Upper lobe of right lung (tissue), 1 donor: ENCODE measurements around the gene ZNF771. TPM values are rescaled to one million over a fixed set of nuclear protein-coding genes. Genes with fewer than 3 reads are reported as not detected.
A peak's percentile ranks its signal among the peaks of the same experiment; 100 is the strongest.

Source experiments
- ATAC-seq: fragments of 200-7000 bp; cut with Tn5 transposase; one replicate; pipeline ENCODE4 v1.9.1; 2020; ENCODE audit warnings: mild to moderate bottlenecking, moderate library complexity
- DNase-seq: peaks from one replicate; pipeline ENCODE4 v3.0.0-alpha.2; 2020
- H3K27ac ChIP-seq: fragments of 200-600 bp; one replicate; pipeline ENCODE4 v1.8.0; 2022
- H3K27me3 ChIP-seq: fragments of 200-600 bp; one replicate; pipeline ENCODE4 v1.8.0; 2022; ENCODE audit warnings: mild to moderate bottlenecking
- H3K36me3 ChIP-seq: fragments of 200-600 bp; one replicate; pipeline ENCODE4 v1.8.0; 2022
- H3K4me1 ChIP-seq: fragments of 200-600 bp; one replicate; pipeline ENCODE4 v1.8.0; 2022
- H3K4me3 ChIP-seq: fragments of 200-600 bp; one replicate; pipeline ENCODE4 v1.8.0; 2022; ENCODE audit warnings: mild to moderate bottlenecking
- H3K9me3 ChIP-seq: fragments of 200-600 bp; one replicate; pipeline ENCODE4 v1.8.0; 2022
- intact Hi-C: fragments of 100-400 bp; cut with DNase I; formaldehyde crosslinking; loops from one replicate; pipeline ENCODE4 v1.11.0; 2022
- total RNA-seq: library from RNA; stranded (reverse); fragmentation: NEBNext Ultra II Directional; extraction: Animal tissue kit (Norgen Biotek cat#: 25700); gene quantifications from one replicate; pipeline ENCODE4 v1.2.1, GENCODE V29; 2021
- TF ChIP-seq, protein P1 (sequence below): fragments of 200-600 bp; IDR thresholded peaks from one replicate; pipeline ENCODE4 v1.8.0; 2022; ENCODE audit warnings: antibody characterized with exemption
- donor health status: DM: no; HTN: yes; CAD: no; lungs with severe emphysema.

The ZNF771 gene
- total RNA-seq, 1 donor from 2014 or later: 4.5 TPM

DNA sequence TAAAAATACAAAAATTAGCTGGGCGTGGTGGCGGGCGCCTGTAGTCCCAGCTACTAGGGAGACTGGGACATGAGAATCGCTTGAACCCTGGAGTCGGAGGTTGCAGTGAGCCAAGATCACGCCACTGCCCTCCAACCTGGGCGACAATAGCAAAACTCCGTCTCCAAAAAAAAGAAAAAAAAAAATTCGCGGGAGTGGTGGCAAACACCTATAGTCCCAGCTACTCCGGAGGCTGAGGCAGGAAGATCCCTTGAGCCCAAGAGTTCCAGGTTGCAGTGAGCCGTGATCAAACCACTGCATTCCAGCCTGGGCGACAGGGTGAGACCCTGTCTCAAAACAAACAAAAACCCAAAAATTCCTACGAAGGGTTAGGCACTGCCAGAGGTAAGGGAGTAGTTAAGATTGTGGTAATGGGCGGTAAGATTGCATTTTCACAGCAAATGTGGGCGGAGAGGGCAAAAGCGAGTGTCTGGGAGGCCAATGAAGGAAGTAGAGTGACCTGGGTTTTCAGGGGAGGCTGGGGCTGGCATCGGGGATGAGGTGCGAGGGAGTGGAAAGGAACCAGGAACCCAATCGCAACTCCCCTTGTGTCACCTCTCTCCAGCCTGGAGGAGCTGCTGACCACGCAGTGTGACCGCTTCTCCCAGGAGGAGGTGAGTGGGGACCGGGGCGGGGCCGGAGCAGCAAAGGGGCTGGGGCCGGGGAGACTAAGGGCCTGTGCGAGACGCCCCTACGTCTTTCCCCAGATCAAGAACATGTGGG is 30.2 kb upstream of the ZNF771 start:
- intact Hi-C loops: no loop called here

DNA sequence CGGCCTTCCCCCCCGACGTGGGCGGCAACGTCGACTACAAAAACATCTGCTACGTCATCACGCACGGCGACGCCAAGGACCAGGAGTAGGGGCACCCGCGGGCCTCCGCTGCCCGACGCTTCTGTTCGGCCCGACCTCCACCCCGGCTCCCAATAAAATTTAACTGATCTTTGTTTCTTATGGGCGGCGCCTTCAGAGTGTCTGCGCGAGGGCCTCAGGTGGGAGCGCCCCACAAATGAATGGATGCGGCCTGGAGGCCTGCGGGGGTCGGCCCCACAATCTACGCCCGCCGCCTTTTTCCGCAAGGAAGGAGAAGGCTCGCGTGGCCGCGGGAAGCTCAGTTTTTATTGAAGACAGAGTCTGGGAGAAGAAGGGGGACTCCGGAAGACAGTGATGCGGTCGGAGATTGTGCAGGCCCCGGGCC is 29.6 kb upstream of the ZNF771 start:
- intact Hi-C loops: no loop called here
- H3K27me3 ChIP-seq: no peaks in the 10 kb centered on the region
- DNase-seq: peak; percentile 98
- peak; percentile 78 for ATAC-seq
- peaks cover 16% of the 10 kb centered on the region for H3K4me1 ChIP-seq
- TF ChIP-seq, protein P1, sequence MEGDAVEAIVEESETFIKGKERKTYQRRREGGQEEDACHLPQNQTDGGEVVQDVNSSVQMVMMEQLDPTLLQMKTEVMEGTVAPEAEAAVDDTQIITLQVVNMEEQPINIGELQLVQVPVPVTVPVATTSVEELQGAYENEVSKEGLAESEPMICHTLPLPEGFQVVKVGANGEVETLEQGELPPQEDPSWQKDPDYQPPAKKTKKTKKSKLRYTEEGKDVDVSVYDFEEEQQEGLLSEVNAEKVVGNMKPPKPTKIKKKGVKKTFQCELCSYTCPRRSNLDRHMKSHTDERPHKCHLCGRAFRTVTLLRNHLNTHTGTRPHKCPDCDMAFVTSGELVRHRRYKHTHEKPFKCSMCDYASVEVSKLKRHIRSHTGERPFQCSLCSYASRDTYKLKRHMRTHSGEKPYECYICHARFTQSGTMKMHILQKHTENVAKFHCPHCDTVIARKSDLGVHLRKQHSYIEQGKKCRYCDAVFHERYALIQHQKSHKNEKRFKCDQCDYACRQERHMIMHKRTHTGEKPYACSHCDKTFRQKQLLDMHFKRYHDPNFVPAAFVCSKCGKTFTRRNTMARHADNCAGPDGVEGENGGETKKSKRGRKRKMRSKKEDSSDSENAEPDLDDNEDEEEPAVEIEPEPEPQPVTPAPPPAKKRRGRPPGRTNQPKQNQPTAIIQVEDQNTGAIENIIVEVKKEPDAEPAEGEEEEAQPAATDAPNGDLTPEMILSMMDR: no peak
- no peaks in the 10 kb centered on the region for H3K36me3 ChIP-seq
- H3K9me3 ChIP-seq: no peaks in the 10 kb centered on the region
- peak overlapping the region; percentile 100 for H3K27ac ChIP-seq
- H3K4me3 ChIP-seq: peak overlapping the region; percentile 66

More for the DNA sequence above, 30.2 kb upstream of the ZNF771 start:
- ATAC-seq: no peak
- no peaks in the 10 kb centered on the region for H3K36me3 ChIP-seq
- TF ChIP-seq, protein P1: no peak
- H3K4me3 ChIP-seq: peak overlapping the region; percentile 66
- no peaks in the 10 kb centered on the region for H3K9me3 ChIP-seq
- H3K27ac ChIP-seq: peak overlapping the region; percentile 100
- H3K4me1 ChIP-seq: peaks cover 16% of the 10 kb centered on the region
- DNase-seq: no peak
- H3K27me3 ChIP-seq: no peaks in the 10 kb centered on the region

DNA sequence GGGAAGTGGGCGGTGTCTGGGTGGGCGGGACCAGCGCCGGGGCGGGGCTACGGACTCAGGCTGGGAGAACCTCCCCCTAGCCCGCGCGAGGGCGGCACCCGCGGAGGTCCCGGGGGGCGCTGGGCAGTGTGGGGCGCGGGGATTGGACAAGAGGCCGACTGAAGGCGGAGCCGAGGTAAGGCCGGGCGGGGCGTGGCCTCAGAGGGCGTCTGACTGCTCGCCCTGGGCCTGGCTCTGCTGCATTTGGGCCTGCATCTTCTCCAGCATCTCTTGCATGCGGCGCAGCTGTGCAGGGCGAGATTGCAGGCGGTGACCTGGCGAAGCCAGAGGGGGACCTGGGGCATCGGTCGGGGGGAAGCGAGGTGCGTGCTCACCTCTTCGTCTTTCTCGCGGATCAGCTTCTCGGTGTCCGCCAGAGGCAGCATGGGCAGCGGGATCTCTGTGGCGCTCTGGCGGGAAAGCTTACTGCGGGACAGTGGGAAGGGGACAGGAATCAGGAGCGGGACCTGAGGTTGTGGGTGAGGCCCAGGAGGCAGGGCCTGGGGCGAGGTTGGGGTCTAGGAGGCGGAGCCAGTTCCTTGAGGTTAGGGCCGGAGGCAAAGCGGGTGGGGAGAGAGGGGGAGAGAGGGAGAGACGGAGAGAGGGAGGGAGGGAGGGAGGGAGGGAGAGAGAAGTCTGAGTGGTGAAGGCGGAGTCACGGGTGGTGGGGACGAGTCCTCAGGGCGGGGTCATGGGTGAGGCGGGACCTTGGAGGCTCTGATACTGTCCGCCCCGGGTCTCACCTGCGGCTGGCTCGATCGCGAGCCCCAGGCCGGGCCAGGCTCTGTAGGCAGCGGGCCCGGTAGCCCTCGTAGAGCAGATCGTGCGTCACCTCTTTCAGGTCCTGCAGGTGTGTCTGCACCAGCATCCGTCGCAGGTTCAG is 28.9 kb upstream of the ZNF771 start:
- H3K27me3 ChIP-seq: no peaks in the 10 kb centered on the region
- peaks cover 16% of the 10 kb centered on the region for H3K4me1 ChIP-seq
- ATAC-seq: peak; percentile 95
- H3K36me3 ChIP-seq: no peaks in the 10 kb centered on the region
- peak overlapping the region; percentile 100 for H3K27ac ChIP-seq
- intact Hi-C loops: no loop called here
- H3K4me3 ChIP-seq: peak overlapping the region; percentile 66
- TF ChIP-seq, protein P1: no peak
- no peaks in the 10 kb centered on the region for H3K9me3 ChIP-seq
- peak; percentile 100 for DNase-seq

DNA sequence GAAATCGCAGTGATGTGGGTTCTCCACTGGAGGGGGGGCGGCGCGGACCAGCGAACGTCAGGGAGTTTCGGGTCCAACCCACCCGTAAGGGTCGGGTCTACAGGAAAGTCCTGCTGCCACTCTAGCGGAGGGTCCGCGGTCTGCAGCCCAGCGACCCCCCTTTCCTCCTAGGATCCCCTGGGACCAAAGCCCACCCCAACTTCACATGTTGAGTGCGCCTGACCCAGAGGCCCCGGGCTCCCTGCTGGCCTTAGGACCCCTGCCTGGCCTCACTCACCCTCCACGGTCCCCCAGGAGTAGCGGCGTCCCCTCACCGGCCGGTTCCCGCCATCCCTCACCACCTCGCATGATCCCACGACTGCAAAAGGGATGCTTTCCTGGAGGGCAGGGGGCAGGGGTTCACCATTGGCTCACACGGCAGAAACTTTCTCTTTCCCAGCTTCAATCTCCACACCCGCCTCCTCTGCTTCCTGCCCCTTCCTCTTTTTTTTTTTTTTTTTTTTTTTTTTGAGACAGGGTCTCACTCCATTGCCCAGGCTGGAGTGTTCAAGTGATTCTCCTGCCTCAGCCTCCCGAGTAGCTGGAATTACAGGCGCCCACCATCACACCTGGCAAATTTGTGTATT is 28.1 kb upstream of the ZNF771 start:
- Histone ChIP-seq H3K27me3 (no peaks in the 10 kb centered on the region), H3K27ac (peak overlapping the region; percentile 100), H3K4me3 (peak overlapping the region; percentile 66), H3K4me1 (peaks cover 16% of the 10 kb centered on the region), H3K9me3 (no peaks in the 10 kb centered on the region), H3K36me3 (no peaks in the 10 kb centered on the region)
- TF ChIP-seq, protein P1: no peak
- DNase-seq (peak; percentile 68), ATAC-seq (no peak)
- intact Hi-C loops: no loop called here

DNA sequence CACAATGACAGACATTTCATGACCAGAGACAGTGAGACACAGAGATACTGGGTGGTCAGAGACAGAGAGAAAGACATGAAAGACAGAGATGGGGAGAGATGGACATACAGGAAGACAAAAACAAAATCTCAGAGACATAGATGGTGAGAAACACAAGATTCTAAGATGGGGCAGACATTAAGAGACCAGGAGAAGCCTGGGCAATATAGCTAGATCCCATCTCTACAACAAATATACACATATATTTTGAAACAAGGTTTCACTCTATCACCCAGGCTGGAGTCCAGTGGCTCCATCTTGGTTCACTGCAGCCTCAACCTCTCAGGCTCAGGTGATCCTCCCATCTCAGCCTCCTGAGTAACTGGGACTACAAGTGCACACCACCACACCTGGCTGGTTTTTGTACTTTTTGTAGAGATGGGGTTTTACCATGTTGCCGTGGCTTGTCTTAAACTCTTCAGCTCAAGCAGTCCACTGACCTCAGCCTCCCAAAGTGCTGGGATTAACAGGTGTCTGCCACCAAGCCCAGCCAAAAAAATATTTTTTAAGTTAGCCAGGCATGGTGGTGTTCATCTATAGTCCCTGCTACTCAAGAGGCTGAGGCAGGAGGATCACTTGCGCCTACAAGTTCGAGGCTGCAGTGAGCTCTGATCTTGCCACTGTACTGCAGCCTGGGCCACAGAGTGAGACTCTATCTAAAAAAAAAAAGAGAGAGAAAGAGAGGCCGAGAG is 27.2 kb upstream of the ZNF771 start:
- DNase-seq (no peak), ATAC-seq (no peak)
- intact Hi-C loops: no loop called here
- TF ChIP-seq, protein P1: no peak
- H3K36me3 ChIP-seq: no peaks in the 10 kb centered on the region
- H3K4me1 ChIP-seq: peaks cover 16% of the 10 kb centered on the region
- H3K27ac ChIP-seq: no peak overlapping the region
- no peaks in the 10 kb centered on the region for H3K27me3 ChIP-seq
- H3K4me3 ChIP-seq: no peak overlapping the region
- no peaks in the 10 kb centered on the region for H3K9me3 ChIP-seq
